GM12878 (cell line): ENCODE measurements around the gene PIK3R5. TPM values are rescaled to one million over a fixed set of nuclear protein-coding genes. Genes with fewer than 3 reads are reported as not detected.

ENCODE experiments used
- ATAC-seq: fragments of 200-7000 bp; cut with Tn5 transposase; 3 replicates; pipeline ENCODE4 v1.9.1; 2020; ENCODE audit warnings: mild to moderate bottlenecking, moderate library complexity
- BruUV-seq: library from RNA; stranded (reverse); fragments of 400-500 nt; replicated peaks from 2 replicates; lab custom pipeline; 2021; lab: Mats Ljungman, UMichigan
- CTCF ChIA-PET: fragments of 300-600 bp; sonication (Branson Sonifier 250); formaldehyde crosslinking; extraction: SDS; loops from one replicate; lab custom pipeline; 2021; ENCODE audit warnings: inconsistent platforms; lab: Yijun Ruan, JAX
- POLR2A ChIA-PET: fragments of 350-600 bp; formaldehyde crosslinking; extraction: SDS; loops from one replicate; lab custom pipeline; 2021; ENCODE audit warnings: inconsistent platforms; lab: Charles Lee
- RAD21 ChIA-PET: fragments of 300-600 bp; sonication (Branson Sonifier 250); formaldehyde crosslinking; loops from one replicate; lab custom pipeline; 2023; ENCODE audit warnings: antibody characterized with exemption; ENCODE audit not compliant: unreplicated experiment; lab: Charles Lee
- SMC1A ChIA-PET: fragments of 300-600 bp; sonication (Branson Sonifier 250); formaldehyde crosslinking; loops from one replicate; lab custom pipeline; 2023; ENCODE audit not compliant: unreplicated experiment, uncharacterized antibody; lab: Charles Lee
- DNase-seq: peaks from one replicate; pipeline ENCODE4 v3.0.0-alpha.2; 2011; ENCODE audit warnings: low read depth, low spot score
- FAIRE-seq: peaks from 3 replicates; lab custom pipeline; 2011; peaks lifted over from hg19 to GRCh38; lab: Jason Lieb, UNC
- H2AFZ ChIP-seq: 2 replicates; pipeline ENCODE4 v1.6.0; 2011; ENCODE audit warnings: low read depth, low read length, control low read depth; ENCODE audit not compliant: control insufficient read depth
- H3K27ac ChIP-seq: 2 replicates; pipeline ENCODE4 v1.5.1; 2011; ENCODE audit warnings: control low read depth; ENCODE audit not compliant: control insufficient read depth, insufficient read depth
- H3K27me3 ChIP-seq, 2 experiments: replicated peaks in 1 of 2; 2 replicates each; pipeline versions ENCODE4 v1.6.0 to v1.6.1; 2011; ENCODE audit warnings: low read length in 1 of 2; ENCODE audit not compliant: control insufficient read depth in 2 of 2, insufficient read depth in 2 of 2
- H3K36me3 ChIP-seq, 2 experiments: 2 replicates each; pipeline ENCODE4 v1.5.1; 2011; ENCODE audit warnings: low read length in 1 of 2; ENCODE audit not compliant: control insufficient read depth in 2 of 2, insufficient read depth in 2 of 2
- H3K4me1 ChIP-seq: 2 replicates; pipeline ENCODE4 v1.6.1; 2011; ENCODE audit warnings: mild to moderate bottlenecking, low read length, moderate library complexity, mixed read lengths; ENCODE audit not compliant: control insufficient read depth, insufficient read depth
- H3K4me2 ChIP-seq: 2 replicates; pipeline ENCODE4 v1.6.0; 2011; ENCODE audit warnings: control low read depth; ENCODE audit not compliant: control insufficient read depth, insufficient read depth
- H3K4me3 ChIP-seq: fragments of 200-600 bp; sonication (generic); 2 replicates; pipeline ENCODE4 v1.5.1; 2016
- H3K79me2 ChIP-seq: 2 replicates; pipeline ENCODE4 v1.6.0; 2011; ENCODE audit warnings: low read length; ENCODE audit not compliant: control insufficient read depth, insufficient read depth
- H3K9ac ChIP-seq: 2 replicates; pipeline ENCODE4 v1.8.0; 2011; ENCODE audit warnings: low read length, control low read depth, mixed read lengths; ENCODE audit not compliant: control insufficient read depth, insufficient read depth
- H3K9me3 ChIP-seq: replicated peaks from 3 replicates; pipeline ENCODE4 v1.5.1; 2011; ENCODE audit warnings: mild to moderate bottlenecking, low read length; ENCODE audit not compliant: control insufficient read depth, insufficient read depth
- H4K20me1 ChIP-seq: 2 replicates; pipeline ENCODE4 v1.6.0; 2011; ENCODE audit not compliant: control insufficient read depth, insufficient read depth
- POLR2AphosphoS2 ChIP-seq: IDR thresholded peaks from 2 replicates; pipeline ENCODE4 v1.6.1; 2011; ENCODE audit warnings: low read depth, mild to moderate bottlenecking, low read length, improper control_type of control experiment, moderate library complexity
- POLR2AphosphoS5 ChIP-seq: IDR thresholded peaks from 2 replicates; pipeline ENCODE4 v1.6.1; 2011; ENCODE audit warnings: mild to moderate bottlenecking, low read length, inconsistent platforms
- WGBS: methylation state at CpG from one replicate; pipeline ENCODE4 v1.1.6; 2016; ENCODE audit warnings: low lambda C conversion rate; ENCODE audit not compliant: insufficient replicate concordance, insufficient coverage; ENCODE audit errors: missing lambda C conversion rate; 5-methylcytosine and 5-hydroxymethylcytosine counted together
- in situ Hi-C: fragments of 300-500 bp; cut with MboI; formaldehyde crosslinking; loops from 9 replicates; pipeline ENCODE4 v1.14.3; 2018; ENCODE audit warnings: mixed read lengths
- intact Hi-C: fragments of 100-400 bp; cut with micrococcal nuclease; formaldehyde crosslinking; loops from one replicate; pipeline ENCODE4 v1.14.2; 2022; ENCODE audit not compliant: unreplicated experiment
- polyA plus RNA-seq, 11 experiments: library from polyadenylated mRNA; depleted of rRNA in 4 of 11; unstranded in 6 of 11; stranded (reverse) in 5 of 11; fragments of >200 nt; fragmentation: Nextera tagmentation in 4 of 11; fragmentation: Illumina TruSeq in 1 of 11; extraction: Ambion mirVana in 4 of 11; extraction: Trizol in 1 of 11; gene quantifications; 1 replicate in 1 of 11; 2 replicates in 10 of 11; pipeline versions ENCODE4 v1.2.1 to v1.2.3, GENCODE V29; 2011 to 2016; ENCODE audit warnings: inconsistent platforms in 2 of 11, missing spikeins in 2 of 11, low read depth in 1 of 11
- total RNA-seq, 4 experiments: library from RNA; depleted of rRNA in 3 of 4; stranded (reverse); fragments of >200 nt in 3 of 4; fragmentation: Illumina TruSeq in 1 of 4; extraction: Trizol in 1 of 4; gene quantifications; 2 replicates each; pipeline versions ENCODE4 v1.2.1 to v1.2.3, GENCODE V29; 2013 to 2021
- TF ChIP-seq, protein P1 (sequence below): IDR thresholded peaks from 2 replicates; pipeline ENCODE4 v1.6.1; 2011; ENCODE audit warnings: mild to moderate bottlenecking, low read depth, low read length, moderate library complexity; ENCODE audit not compliant: insufficient replicate concordance

Gene PIK3R5
- total and polyA plus RNA-seq, 10 of the 15 experiments (the other 5 are each of a cell fraction or from before 2014, with no cell fraction given): 9.5 to 50.8 (median 35.5) TPM

DNA sequence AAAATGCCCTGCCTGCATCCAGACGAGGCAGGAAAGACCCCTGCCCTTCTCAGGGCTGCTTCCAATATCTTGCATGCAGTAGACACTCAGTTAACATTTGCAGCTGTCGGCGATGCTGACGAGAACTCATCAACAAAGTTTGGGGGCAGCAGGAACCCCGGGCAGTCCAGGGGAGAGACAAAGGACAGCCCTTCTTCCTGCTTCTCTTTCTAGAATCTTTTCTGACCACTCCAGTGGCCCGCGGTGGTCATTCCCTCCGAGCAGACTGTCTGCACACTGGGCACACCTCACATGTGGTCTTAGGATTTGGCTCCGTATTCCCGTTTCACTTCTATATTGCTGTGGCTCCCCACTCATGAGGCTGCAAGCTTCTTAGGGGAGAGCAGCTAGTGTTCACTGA lies 135.4 kb downstream of the PIK3R5 start:
- H3K9ac ChIP-seq: no peak overlapping the region
- peaks cover 31 to 62% of the 10 kb centered on the region in 2 experiments for H3K36me3 ChIP-seq
- no peaks in the 10 kb centered on the region for H4K20me1 ChIP-seq
- POLR2A ChIA-PET: interaction anchor here (0.6 to 1.1 kb wide), 2 partner anchors 12 to 130 kb away, joined by 3 to 4 read pairs; no protein-coding TSS in a partner anchor
- no peaks in the 10 kb centered on the region; the same call in 1 of the 3 replicates for H3K9me3 ChIP-seq
- H3K79me2 ChIP-seq: no peaks in the 10 kb centered on the region
- ATAC-seq: no peak
- intact Hi-C loops (no loop called here), in situ Hi-C loops (no loop called here)
- no peak overlapping the region for H2AFZ ChIP-seq
- no peak for FAIRE-seq
- RAD21 ChIA-PET: interaction anchor here (1.0 to 1.2 kb wide), 2 partner anchors 23 to 65 kb away, joined by 3 to 4 read pairs; no protein-coding TSS in a partner anchor
- WGBS: 94% methylated on average over 10 of the region's 10 CpGs
- no peak overlapping the region for H3K4me3 ChIP-seq
- TF ChIP-seq POLR2AphosphoS5 (peak; percentile 11; the same call in 1 of the 2 replicates), POLR2AphosphoS2 (peak; percentile 50; the same call in 1 of the 2 replicates)
- TF ChIP-seq, protein P1, sequence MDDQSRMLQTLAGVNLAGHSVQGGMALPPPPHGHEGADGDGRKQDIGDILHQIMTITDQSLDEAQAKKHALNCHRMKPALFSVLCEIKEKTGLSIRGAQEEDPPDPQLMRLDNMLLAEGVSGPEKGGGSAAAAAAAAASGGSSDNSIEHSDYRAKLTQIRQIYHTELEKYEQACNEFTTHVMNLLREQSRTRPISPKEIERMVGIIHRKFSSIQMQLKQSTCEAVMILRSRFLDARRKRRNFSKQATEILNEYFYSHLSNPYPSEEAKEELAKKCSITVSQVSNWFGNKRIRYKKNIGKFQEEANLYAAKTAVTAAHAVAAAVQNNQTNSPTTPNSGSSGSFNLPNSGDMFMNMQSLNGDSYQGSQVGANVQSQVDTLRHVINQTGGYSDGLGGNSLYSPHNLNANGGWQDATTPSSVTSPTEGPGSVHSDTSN: no peak
- H3K27ac ChIP-seq: no peak overlapping the region
- CTCF ChIA-PET: no interaction called here
- SMC1A ChIA-PET: interaction anchor here (1.4 kb wide), 1 partner anchor 64 kb away, joined by 3 read pairs; no protein-coding TSS in a partner anchor
- no peak overlapping the region for H3K4me2 ChIP-seq
- no TSS peak for BruUV-seq
- H3K27me3 ChIP-seq: no peaks in the 10 kb centered on the region
- DNase-seq: no peak
- no peaks in the 10 kb centered on the region for H3K4me1 ChIP-seq
